Measurements from ENCODE around the gene MOSPD3. TPM values are rescaled to one million over a fixed set of nuclear protein-coding genes. Genes with fewer than 3 reads are reported as not detected.

The MOSPD3 gene
- polyA plus RNA-seq, 1 donor from 2014 or later = 27.9 TPM

DNA sequence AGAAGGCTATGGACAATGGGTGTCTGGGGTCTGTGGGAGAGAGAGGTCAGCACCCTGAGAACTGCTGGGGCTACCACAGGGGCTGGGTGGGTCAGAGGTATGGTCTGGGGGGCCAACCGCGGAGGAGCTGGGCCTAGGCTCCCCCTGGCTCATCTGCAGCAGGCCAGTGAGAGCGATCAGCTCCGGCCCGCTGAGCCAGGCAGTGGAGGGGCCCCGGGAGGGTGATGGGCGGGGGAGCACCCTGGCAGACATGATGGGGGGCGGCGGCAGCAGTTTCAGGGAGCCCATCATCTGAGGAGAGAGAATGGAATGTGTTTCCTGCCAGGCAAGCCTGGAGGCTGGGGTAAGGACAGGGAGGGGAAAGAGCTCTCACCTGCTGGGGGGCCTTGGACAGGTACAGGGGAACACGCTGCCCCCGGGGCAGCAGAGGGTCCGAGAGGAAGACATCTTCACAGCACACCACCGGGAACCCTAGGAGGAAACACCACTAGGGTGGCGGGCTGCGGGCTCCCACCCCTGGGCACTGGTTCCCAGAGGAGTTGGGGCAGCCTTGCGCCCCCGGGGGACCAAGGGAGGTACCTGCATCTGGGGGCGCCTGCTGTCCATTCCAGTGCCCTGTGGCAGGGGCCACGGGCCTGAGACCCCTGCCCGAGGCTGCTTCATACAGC, 39.9 kb upstream of the MOSPD3 start:
- Histone ChIP-seq H3F3A (ENCODE audit: insufficient read depth, low read length, poor library complexity, severe bottlenecking) (no peaks in the 10 kb centered on the region), H3K4me3 (ENCODE audit: low read length) (no peak overlapping the region), H3K27ac (ENCODE audit: low read length) (no peak overlapping the region), H3K36me3 (ENCODE audit: insufficient read depth, low read length) (no peaks in the 10 kb centered on the region), H3K9ac (ENCODE audit: low read length) (no peak overlapping the region), H3K4me2 (ENCODE audit: low read length) (no peak overlapping the region), H3K9me3 (ENCODE audit: low read length) (no peaks in the 10 kb centered on the region), H3K27me3 (ENCODE audit: insufficient read depth, low read depth, low read length) (peaks cover 27% of the 10 kb centered on the region), H2AFZ (ENCODE audit: low read depth, low read length) (no peak overlapping the region), H3K79me2 (replicated peaks; ENCODE audit: insufficient read depth, low read length) (no peaks in the 10 kb centered on the region), H4K20me1 (ENCODE audit: insufficient read depth) (no peaks in the 10 kb centered on the region), H3K9me2 (ENCODE audit: insufficient read depth, low read length) (no peaks in the 10 kb centered on the region)
- no peak for TF ChIP-seq RAD21 (conservative IDR thresholded peaks at IDR 0.05)
- TF ChIP-seq, protein P1, sequence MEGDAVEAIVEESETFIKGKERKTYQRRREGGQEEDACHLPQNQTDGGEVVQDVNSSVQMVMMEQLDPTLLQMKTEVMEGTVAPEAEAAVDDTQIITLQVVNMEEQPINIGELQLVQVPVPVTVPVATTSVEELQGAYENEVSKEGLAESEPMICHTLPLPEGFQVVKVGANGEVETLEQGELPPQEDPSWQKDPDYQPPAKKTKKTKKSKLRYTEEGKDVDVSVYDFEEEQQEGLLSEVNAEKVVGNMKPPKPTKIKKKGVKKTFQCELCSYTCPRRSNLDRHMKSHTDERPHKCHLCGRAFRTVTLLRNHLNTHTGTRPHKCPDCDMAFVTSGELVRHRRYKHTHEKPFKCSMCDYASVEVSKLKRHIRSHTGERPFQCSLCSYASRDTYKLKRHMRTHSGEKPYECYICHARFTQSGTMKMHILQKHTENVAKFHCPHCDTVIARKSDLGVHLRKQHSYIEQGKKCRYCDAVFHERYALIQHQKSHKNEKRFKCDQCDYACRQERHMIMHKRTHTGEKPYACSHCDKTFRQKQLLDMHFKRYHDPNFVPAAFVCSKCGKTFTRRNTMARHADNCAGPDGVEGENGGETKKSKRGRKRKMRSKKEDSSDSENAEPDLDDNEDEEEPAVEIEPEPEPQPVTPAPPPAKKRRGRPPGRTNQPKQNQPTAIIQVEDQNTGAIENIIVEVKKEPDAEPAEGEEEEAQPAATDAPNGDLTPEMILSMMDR (IDR thresholded peaks at IDR 0.05; ENCODE audit: poor library complexity, severe bottlenecking) = no peak
- no peak for TF ChIP-seq MXI1 (conservative IDR thresholded peaks at IDR 0.05; ENCODE audit: poor library complexity, severe bottlenecking)
- TF ChIP-seq EZH2 (IDR thresholded peaks at IDR 0.05; ENCODE audit: borderline replicate concordance, insufficient read depth, low read length, poor library complexity, severe bottlenecking) = no peak
- TF ChIP-seq POLR2AphosphoS5 (IDR thresholded peaks at IDR 0.05) = no peak
- no peak for TF ChIP-seq TAF1 (IDR thresholded peaks at IDR 0.05; ENCODE audit: low read depth)
- TF ChIP-seq EP300 (conservative IDR thresholded peaks at IDR 0.05; ENCODE audit: poor library complexity, severe bottlenecking) = no peak
- TF ChIP-seq, protein P2, sequence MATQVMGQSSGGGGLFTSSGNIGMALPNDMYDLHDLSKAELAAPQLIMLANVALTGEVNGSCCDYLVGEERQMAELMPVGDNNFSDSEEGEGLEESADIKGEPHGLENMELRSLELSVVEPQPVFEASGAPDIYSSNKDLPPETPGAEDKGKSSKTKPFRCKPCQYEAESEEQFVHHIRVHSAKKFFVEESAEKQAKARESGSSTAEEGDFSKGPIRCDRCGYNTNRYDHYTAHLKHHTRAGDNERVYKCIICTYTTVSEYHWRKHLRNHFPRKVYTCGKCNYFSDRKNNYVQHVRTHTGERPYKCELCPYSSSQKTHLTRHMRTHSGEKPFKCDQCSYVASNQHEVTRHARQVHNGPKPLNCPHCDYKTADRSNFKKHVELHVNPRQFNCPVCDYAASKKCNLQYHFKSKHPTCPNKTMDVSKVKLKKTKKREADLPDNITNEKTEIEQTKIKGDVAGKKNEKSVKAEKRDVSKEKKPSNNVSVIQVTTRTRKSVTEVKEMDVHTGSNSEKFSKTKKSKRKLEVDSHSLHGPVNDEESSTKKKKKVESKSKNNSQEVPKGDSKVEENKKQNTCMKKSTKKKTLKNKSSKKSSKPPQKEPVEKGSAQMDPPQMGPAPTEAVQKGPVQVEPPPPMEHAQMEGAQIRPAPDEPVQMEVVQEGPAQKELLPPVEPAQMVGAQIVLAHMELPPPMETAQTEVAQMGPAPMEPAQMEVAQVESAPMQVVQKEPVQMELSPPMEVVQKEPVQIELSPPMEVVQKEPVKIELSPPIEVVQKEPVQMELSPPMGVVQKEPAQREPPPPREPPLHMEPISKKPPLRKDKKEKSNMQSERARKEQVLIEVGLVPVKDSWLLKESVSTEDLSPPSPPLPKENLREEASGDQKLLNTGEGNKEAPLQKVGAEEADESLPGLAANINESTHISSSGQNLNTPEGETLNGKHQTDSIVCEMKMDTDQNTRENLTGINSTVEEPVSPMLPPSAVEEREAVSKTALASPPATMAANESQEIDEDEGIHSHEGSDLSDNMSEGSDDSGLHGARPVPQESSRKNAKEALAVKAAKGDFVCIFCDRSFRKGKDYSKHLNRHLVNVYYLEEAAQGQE (IDR thresholded peaks at IDR 0.05; ENCODE audit: borderline replicate concordance) = no peak
- no peak for TF ChIP-seq SMC3 (conservative IDR thresholded peaks at IDR 0.05; ENCODE audit: poor library complexity)

DNA sequence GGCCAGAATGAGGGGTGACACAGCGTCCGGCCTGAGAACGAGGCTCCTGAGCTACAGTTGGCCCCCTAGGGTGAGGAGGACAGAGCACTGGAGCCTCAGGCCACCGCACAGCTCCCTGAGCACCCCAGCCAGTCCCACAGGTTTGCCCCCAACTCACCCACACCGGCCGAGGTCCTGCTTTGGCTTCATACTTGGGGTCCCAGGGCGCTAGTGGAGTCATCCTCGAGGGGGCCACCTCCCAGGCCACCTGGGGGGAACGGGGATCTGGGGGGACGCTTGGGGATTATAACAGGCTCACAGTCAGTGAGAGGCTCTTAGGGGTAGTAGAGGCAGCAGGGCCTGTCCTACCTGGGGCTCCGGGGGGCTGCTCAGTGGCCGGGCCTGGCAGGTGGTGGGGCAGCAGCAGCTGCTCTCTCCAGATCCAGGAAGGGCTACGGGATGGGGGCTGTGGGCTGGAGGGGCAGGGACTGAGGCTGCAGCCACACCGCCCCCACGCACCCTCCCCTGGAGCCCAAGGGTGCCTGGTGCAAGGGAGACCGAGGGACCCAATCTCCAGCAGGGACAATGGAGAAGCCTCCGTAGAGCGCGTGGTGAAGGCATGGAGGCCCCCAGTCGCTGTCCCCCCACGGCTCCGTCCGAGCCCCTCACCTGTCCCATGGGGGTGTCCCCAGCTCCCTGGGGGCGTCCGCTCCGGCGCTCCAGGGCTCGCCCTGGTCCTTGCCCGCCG, 39.2 kb upstream of the MOSPD3 start:
- Histone ChIP-seq H3K79me2 (replicated peaks; ENCODE audit: insufficient read depth, low read length) (no peaks in the 10 kb centered on the region), H3K9me3 (ENCODE audit: low read length) (no peaks in the 10 kb centered on the region), H3K27ac (ENCODE audit: low read length) (no peak overlapping the region), H4K20me1 (ENCODE audit: insufficient read depth) (no peaks in the 10 kb centered on the region), H3K9me2 (ENCODE audit: insufficient read depth, low read length) (no peaks in the 10 kb centered on the region), H3K4me3 (ENCODE audit: low read length) (no peak overlapping the region), H3K9ac (ENCODE audit: low read length) (no peak overlapping the region), H3K27me3 (ENCODE audit: insufficient read depth, low read depth, low read length) (peaks cover 27% of the 10 kb centered on the region), H3K36me3 (ENCODE audit: insufficient read depth, low read length) (no peaks in the 10 kb centered on the region), H2AFZ (ENCODE audit: low read depth, low read length) (no peak overlapping the region), H3K4me2 (ENCODE audit: low read length) (no peak overlapping the region), H3F3A (ENCODE audit: insufficient read depth, low read length, poor library complexity, severe bottlenecking) (no peaks in the 10 kb centered on the region)
- TF ChIP-seq, protein P1 (IDR thresholded peaks at IDR 0.05; ENCODE audit: poor library complexity, severe bottlenecking) = no peak
- TF ChIP-seq EP300 (conservative IDR thresholded peaks at IDR 0.05; ENCODE audit: poor library complexity, severe bottlenecking) (no peak), TAF1 (IDR thresholded peaks at IDR 0.05; ENCODE audit: low read depth) (no peak), POLR2AphosphoS5 (IDR thresholded peaks at IDR 0.05) (no peak), SMC3 (conservative IDR thresholded peaks at IDR 0.05; ENCODE audit: poor library complexity) (no peak), RAD21 (conservative IDR thresholded peaks at IDR 0.05) (no peak), EZH2 (IDR thresholded peaks at IDR 0.05; ENCODE audit: borderline replicate concordance, insufficient read depth, low read length, poor library complexity, severe bottlenecking) (no peak), MXI1 (conservative IDR thresholded peaks at IDR 0.05; ENCODE audit: poor library complexity, severe bottlenecking) (no peak)
- TF ChIP-seq, protein P2 (IDR thresholded peaks at IDR 0.05; ENCODE audit: borderline replicate concordance) = no peak
